ENCODE measurements around the gene NDUFS6. TPM values are rescaled to one million over a fixed set of nuclear protein-coding genes. Genes with fewer than 3 reads are reported as not detected.
A peak's percentile ranks its signal among the peaks of the same experiment; 100 is the strongest.

Gene NDUFS6
- total RNA-seq = 28.9 and 36.8 TPM in 2 replicates

DNA sequence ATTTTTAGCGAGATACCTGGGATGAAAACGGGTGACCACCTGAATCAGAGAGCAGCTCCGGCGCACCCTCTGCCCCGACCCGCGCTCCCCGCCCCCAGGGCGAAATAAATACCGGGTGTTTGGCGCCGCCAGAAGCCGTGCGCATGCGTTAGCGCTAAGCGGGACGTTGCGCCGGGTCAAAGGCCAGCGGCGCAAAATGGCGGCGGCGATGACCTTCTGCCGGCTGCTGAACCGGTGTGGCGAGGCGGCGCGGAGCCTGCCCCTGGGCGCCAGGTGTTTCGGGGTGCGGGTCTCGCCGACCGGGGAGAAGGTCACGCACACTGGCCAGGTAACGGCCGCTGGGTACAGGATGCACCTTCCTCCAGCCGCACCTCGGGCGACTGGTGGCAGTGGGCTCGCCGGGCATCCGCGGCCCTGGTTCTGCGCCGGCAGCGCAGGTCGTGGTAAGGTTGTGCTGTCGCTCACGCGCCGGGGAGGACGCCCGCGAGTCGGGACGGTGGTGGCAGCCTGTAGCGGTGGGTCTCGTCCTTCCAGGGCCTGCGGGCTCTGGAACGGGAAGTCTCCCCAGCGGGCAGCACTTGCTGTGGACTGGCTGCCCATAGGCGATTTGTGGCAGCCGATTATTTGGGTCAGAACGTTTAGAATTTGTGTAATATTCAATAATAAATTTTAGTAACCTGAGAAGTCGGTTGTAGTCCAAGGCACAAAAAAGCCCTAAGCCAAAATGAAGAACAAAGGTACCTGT is at the start of gene NDUFS6:
TSS of gene NDUFS6 (plus strand) at position 186 of the 745 bp plus-strand sequence. CDS start at position 197, 11 bp downstream.
- DNase-seq (ENCODE audit: low read depth in 2 of 2) = peak; percentile 51 to 78

DNA sequence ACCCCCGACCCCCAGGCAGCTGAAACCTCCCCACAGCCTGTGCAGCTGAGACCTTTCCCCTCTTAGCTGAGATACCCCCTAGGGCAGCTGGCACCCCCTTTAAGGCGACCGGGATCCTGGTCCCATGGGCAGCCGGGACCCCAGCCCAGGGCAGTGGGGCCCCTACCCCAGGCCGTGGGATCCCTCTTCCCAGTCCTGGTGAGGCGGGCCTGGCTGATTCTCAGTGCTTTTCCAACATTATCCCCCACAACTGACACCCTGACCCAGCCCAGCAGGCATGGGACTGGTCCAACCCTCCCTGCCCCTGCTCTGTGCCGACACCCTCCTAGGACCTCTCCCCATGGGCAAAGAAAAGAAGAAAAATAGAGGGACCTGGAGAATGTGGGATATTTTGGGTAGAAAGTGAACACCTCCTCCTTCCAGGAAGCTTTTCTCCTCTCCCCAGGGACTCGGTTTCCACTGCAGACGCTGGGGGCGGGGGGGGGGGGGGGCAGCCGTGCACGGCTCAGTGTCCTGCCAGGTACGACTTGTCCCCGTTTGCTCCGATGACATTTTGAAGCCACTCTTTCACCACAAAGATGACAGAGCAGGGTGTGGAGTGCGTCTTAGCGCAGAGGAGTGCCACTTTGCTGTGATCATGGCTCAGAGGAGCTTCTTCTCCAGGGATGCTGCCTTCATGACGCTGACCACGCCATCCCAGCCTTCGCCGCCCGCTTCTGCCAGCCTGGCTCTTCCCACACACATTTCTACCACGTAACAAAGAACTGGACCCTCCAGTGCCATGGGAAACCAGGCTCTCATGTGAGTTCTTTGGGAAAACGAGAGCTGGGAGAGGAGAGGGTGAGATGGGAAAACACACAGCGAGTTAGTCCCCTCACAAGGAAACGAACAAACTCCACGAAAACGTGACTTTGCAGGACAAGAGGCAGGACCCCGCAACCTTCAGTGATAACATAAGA is 49.1 kb upstream of the NDUFS6 start:
- DNase-seq (ENCODE audit: low read depth in 2 of 2) = no peak

- no peak for DNase-seq (ENCODE audit: low read depth in 2 of 2)
These were observed 48.3 kb upstream of the NDUFS6 start for GRCh38 chr5:1752881-1753280.

- no peak for DNase-seq (ENCODE audit: low read depth in 2 of 2)
These were observed 47.7 kb upstream of the NDUFS6 start for GRCh38 chr5:1753490-1753889.

DNA sequence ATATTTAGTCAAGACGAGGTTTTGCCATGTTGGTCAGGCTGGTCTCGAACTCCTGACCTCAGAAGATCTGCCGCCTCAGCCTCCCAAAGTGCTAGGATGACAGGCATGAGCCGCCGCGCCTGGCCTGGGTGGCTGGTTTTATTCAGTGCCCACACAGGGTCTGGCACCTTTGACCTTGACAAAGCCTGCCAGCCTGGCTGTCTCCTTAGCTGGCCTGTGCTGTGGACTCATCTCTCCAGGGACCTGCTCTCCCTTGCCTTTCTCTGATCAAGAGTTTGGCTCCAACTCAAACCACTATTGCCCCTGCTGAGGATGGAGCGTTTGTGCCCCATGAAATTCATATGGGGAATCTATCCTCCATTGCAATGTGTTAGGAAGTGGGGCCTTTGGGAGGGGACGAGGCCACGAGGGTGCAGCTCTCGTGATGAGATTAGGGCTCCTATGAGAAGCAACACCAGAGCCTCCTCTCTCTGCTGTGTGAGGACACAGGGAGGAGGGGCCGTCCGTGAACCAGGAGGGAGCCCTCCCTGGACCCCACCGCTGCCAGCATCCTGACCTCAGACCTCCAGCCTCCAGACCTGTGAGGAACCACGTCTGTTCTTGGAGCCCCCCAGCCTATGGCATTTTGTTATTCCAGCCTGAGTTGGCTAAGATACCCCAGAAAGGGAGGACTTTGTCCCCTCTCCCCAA is 46.5 kb upstream of the NDUFS6 start:
- DNase-seq (ENCODE audit: low read depth in 2 of 2) = no peak

GRCh38 chr5:1755321-1755949 is 45.8 kb upstream of the NDUFS6 start:
- DNase-seq (ENCODE audit: low read depth in 2 of 2) = no peak

- DNase-seq (ENCODE audit: low read depth in 2 of 2) = no peak
These were observed 44.7 kb upstream of the NDUFS6 start for GRCh38 chr5:1756481-1756880.

DNA sequence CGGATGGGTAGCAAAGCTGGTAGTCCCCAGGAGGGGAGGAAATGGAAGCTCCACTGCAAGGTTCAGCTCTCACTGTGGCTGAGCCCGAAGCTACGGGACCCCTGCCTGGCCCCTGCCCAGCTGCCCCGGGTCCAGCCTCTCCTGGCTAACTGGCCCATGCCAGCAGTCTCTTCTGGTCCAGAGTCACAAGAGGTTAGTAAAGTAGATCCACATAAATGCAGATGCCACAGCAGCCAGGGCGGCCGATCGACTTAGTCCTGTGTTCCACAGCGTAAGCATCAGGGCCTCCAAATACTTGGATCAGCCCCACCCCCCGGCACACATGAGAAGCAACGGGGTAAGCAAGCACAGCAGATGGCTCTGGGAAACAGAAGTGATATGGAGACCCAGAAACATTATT is 43.7 kb upstream of the NDUFS6 start:
- DNase-seq (ENCODE audit: low read depth in 2 of 2) = no peak

DNA sequence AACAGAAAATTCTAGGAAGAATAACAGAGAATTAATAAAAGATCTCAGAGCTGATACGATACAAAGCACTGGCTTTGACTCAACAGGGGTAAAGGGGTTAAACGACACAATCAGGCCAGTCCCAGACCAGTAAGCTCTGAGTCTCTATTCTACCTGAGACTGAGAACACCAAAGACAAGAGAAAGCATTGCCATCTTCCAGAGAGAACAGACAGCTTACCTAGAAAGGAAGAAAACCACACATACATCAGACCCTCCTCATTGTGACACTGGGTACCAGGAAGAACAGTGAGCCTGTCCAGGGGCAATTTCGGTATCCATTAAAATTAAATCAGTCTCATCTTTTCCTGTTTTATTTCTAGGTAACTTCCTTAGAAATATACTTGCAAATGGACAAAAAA is 42.6 kb upstream of the NDUFS6 start:
- DNase-seq (ENCODE audit: low read depth in 2 of 2) = no peak

- no peak for DNase-seq (ENCODE audit: low read depth in 2 of 2)
These were observed 41.7 kb upstream of the NDUFS6 start for GRCh38 chr5:1759378-1759970.

DNA sequence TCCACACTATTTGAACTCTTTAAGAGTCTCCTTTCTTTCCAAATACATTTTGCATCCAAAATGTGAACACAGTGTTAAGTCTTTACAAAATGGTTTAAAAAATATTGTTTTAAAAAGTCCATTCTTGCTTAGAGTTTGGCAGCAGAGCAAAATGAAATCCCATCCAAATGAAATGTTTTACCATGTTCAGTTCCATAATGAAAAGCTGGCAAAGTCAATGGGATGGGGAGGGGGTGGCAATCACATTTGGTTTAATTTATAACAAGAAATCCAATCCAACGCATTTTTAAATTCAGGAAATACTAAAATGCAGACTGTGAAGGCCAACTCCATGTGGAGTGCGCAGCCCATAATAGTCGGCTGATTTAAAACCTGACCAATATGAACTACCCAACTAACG is 41.0 kb upstream of the NDUFS6 start:
- no peak for DNase-seq (ENCODE audit: low read depth in 2 of 2)

GRCh38 chr5:1760656-1761452 is 40.4 kb upstream of the NDUFS6 start:
- no peak for DNase-seq (ENCODE audit: low read depth in 2 of 2)

GRCh38 chr5:1761453-1761755 is 39.8 kb upstream of the NDUFS6 start:
- DNase-seq (ENCODE audit: low read depth in 2 of 2) = no peak

GRCh38 chr5:1762121-1762882 is 38.9 kb upstream of the NDUFS6 start:
- no peak for DNase-seq (ENCODE audit: low read depth in 2 of 2)

GRCh38 chr5:1762883-1763547 is 38.2 kb upstream of the NDUFS6 start:
- DNase-seq (ENCODE audit: low read depth in 2 of 2) = no peak

DNA sequence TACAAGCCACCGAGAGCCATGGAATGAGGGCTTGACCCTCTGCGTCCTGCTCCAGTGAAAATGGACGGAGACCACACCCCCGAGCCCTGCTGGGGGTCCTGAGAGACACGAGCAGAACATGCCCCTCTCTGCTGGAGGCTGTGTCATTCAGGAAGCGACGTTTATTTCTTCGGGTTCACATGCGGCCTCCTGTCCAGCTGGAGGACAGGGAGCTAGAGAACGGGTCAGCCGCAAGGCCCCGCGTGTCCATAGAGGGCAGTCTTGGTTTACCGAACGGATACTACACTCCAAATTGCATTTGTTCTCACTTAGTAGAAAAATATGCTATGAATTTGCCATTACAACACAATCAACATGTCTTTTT is 37.7 kb upstream of the NDUFS6 start:
- DNase-seq (ENCODE audit: low read depth in 2 of 2) = peak; percentile 35 to 70

DNA sequence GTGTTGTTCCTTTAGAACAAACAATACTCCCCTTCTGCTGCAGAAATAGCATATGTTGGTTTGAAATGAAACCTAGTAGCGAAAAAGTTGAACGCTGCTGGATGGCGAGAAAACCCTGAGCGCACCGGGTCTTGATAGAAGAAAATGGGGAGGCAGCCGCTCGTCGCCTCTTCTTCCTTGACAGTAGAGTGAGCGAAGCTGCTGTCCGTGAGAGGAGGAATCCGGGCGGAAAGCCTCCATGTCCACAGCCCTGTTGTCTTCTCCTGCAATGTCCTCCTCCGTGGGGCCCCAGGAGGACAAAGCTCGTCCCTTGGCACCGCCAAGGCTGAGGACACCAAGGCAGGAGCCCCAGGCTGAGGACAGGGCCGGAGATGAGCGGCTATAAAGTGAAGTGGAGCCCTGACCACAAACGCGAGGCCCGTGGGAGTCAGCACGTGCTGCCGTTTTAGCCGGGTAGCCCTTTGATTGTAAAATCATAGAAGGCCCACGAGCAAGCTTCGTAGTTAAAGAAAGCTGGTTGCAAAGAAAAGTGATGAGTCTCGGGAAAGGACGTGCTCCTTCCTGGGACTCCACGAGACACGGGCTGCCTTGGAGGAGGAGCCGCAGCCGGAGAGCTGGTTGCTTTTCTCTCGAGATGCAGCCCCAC is 37.1 kb upstream of the NDUFS6 start:
- DNase-seq (ENCODE audit: low read depth in 2 of 2) = no peak

DNA sequence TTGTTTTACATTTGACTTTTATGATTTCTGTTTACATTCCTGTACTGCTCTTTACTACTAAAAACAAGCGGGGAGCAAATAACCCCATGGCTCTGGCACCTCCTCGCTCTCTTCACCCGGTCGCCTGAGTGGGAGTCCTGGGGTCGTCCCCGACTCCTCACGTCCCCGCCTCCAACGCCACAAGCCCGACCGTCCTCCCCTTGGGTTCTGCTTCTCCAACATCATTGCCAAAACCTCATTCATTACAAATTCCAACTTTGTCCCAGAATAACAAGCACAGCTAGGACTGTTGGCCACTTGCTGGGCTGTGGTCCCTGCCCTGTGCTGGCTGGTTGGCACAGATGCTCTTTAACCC is 36.6 kb upstream of the NDUFS6 start:
- DNase-seq (ENCODE audit: low read depth in 2 of 2) = no peak
